22Rv1 (cell line): ENCODE data around the gene CNEP1R1.

ENCODE experiments used
- ZFX ChIP-seq: fragments of 450-650 bp; IDR thresholded peaks from 2 replicates; pipeline ENCODE4 v1.6.1; 2017; ENCODE audit warnings: antibody characterized with exemption, borderline replicate concordance
- TF ChIP-seq, protein P1 (sequence below): fragments of 450-650 bp; IDR thresholded peaks from 2 replicates; pipeline ENCODE4 v1.5.1; 2017; ENCODE audit warnings: mild to moderate bottlenecking

DNA sequence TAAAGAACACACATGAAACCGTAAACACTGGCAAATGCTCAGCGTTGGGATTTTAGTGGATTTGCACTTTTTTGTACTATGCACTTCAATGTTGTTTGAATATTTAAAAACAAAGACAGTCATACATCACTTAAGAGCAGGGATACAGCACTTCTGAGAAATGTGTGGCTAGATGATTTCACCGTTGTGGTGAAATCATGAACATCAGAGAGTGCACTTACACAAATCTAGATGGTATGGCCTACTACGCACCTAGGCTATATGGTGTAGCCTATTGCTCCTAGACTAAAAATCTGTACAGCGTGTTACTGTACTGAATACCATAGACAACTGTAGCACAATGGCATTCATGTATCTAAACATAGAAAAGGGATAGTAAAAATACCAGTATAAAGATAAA, 37.6 kb upstream of the CNEP1R1 start:
- TF ChIP-seq, protein P1, sequence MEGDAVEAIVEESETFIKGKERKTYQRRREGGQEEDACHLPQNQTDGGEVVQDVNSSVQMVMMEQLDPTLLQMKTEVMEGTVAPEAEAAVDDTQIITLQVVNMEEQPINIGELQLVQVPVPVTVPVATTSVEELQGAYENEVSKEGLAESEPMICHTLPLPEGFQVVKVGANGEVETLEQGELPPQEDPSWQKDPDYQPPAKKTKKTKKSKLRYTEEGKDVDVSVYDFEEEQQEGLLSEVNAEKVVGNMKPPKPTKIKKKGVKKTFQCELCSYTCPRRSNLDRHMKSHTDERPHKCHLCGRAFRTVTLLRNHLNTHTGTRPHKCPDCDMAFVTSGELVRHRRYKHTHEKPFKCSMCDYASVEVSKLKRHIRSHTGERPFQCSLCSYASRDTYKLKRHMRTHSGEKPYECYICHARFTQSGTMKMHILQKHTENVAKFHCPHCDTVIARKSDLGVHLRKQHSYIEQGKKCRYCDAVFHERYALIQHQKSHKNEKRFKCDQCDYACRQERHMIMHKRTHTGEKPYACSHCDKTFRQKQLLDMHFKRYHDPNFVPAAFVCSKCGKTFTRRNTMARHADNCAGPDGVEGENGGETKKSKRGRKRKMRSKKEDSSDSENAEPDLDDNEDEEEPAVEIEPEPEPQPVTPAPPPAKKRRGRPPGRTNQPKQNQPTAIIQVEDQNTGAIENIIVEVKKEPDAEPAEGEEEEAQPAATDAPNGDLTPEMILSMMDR = no peak
- no peak for TF ChIP-seq ZFX
